Right lobe of liver (tissue), 4 donors: ENCODE measurements around the gene MAMLD1.

Source experiments
- POLR2A ChIP-seq: fragments of 450-650 bp; IDR thresholded peaks from one replicate; pipeline ENCODE4 v1.6.1; 2017; ENCODE audit warnings: antibody characterized with exemption, mild to moderate bottlenecking
- TF ChIP-seq, protein P1 (sequence below), 4 donors: fragments of 200-600 bp in 3 of 4; fragments of 450-650 bp in 1 of 4; IDR thresholded peaks; one replicate each; pipeline versions ENCODE4 v1.5.1 to v1.8.0; 2016 to 2022; ENCODE audit warnings: antibody characterized with exemption in 4 of 4, mild to moderate bottlenecking in 2 of 4
- donor health status: DM: no; HTN: no; CAD: no.
- donor health status: DM: no; HTN: no; CAD: no.
- donor health status: DM: no; HTN: yes; CAD: no.

DNA sequence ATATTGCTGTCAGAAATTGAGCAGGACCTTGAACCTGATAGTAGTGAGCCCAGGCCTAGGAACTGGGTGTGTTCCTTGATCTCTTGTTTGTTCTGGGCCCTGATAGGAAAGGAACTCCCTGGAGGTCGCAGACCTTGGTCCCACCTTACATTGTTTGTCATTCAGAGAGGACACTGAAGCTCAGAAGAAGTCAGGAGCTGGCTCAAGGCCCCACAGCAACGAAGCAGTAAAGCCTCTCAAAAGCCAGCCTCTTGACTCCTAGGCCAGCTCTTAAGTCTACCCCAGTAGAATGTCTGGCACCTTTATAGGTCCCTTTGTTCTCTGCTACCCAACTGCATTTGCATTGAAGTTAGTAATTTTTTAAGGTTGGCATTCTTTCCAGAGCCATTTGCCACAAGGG lies 46.8 kb downstream of the MAMLD1 start:
- TF ChIP-seq, protein P1, sequence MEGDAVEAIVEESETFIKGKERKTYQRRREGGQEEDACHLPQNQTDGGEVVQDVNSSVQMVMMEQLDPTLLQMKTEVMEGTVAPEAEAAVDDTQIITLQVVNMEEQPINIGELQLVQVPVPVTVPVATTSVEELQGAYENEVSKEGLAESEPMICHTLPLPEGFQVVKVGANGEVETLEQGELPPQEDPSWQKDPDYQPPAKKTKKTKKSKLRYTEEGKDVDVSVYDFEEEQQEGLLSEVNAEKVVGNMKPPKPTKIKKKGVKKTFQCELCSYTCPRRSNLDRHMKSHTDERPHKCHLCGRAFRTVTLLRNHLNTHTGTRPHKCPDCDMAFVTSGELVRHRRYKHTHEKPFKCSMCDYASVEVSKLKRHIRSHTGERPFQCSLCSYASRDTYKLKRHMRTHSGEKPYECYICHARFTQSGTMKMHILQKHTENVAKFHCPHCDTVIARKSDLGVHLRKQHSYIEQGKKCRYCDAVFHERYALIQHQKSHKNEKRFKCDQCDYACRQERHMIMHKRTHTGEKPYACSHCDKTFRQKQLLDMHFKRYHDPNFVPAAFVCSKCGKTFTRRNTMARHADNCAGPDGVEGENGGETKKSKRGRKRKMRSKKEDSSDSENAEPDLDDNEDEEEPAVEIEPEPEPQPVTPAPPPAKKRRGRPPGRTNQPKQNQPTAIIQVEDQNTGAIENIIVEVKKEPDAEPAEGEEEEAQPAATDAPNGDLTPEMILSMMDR (IDR thresholded peaks at IDR 0.05), result no peak
- TF ChIP-seq POLR2A, result no peak
